ENCODE results near the gene ZNF483. TPM values are rescaled to one million over a fixed set of nuclear protein-coding genes. Genes with fewer than 3 reads are reported as not detected.

The ZNF483 gene
- 3.3 and 3.8 TPM in 2 replicates for total RNA-seq (2014; rRNA removed; shearing (Covaris generic))

DNA sequence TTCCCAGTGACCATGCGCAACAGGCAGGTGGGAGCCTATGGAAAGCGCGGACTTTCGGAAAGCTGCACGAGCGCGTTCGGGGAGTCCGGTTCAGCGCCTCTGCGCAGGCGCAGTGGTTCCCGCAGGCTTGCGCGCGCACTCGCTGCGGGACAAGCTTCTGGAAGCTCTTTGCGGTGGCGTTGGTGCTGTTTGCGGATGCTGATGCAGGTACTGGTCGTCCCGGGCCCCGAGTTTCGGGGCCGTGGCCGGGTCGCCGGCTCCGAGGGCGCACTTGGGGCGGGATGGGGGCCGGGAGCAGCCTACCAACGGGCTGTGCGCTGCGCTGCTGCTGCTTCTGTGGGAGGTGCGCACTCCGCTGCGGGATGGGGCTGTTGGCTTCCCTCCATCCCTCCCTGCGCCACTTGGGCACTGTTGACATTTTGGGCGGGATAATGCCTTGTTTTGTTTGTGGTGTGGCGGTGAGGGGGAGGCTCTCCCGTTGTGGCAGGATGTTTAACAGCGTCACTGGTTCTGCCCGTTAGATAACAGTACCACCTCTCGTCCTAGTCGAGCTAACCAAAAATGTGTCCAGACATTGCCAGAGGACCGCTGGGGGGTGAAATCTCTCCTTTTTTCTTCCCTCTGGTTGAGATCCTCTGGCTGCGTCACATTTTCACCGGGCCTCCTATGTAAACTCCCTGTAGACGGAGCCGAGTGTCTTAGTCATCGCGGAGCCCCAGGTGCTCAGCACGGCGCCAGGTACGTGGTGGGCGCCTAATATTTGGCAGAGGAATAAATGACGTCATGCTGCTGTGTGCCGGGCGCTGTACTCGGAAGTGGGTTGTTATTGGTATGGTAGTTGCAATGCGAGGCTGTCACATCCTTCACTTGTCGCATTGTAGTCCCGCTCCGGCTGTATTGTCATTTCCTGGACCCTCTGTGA, at the start of gene ZNF483:
TSS of gene ZNF483 (plus strand) at position 124 of the 922 bp plus-strand sequence. CDS start 2,217 bp downstream, outside the sequence.

DNA sequence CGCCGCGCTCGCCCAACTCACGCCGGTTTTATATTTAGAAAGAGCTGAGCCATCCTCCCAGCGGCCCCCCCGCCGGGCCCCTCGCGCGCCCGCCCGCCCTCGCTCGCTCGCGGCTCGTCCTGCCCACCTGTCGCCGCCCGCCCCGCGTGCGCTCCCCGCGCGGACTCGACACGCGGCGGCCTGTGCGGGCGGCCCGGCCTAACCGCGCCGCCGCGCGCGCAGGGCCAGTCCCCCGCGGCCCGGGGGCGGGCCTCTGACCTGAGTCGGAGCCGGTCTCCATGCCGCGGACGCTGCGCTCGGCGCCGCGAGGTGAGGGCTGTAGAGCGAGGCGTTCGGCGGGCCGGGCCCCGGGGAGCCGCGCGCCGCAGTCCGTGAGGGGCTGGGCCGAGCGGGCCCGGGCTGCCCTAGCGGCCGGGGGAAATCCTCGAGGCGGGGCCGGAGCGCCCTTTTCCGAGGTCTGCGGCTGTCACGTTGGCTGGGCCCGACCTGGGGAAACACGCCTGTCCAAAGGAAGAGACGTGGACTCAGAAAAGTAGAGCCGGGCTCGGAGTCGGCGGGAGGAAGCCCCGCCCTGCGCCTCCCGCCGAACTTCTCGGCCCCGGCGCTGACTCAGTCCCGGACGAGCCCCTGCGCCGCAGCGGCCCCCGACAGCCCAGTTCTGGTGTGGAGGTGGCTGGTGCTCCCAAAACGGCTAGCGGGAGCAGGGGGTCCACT, 41.0 kb upstream of the ZNF483 start, which contains the start of gene ECPAS:
TSS of gene ECPAS (minus strand) at position 526 of the 714 bp plus-strand sequence. CDS start 11,465 bp downstream, outside the sequence.

DNA sequence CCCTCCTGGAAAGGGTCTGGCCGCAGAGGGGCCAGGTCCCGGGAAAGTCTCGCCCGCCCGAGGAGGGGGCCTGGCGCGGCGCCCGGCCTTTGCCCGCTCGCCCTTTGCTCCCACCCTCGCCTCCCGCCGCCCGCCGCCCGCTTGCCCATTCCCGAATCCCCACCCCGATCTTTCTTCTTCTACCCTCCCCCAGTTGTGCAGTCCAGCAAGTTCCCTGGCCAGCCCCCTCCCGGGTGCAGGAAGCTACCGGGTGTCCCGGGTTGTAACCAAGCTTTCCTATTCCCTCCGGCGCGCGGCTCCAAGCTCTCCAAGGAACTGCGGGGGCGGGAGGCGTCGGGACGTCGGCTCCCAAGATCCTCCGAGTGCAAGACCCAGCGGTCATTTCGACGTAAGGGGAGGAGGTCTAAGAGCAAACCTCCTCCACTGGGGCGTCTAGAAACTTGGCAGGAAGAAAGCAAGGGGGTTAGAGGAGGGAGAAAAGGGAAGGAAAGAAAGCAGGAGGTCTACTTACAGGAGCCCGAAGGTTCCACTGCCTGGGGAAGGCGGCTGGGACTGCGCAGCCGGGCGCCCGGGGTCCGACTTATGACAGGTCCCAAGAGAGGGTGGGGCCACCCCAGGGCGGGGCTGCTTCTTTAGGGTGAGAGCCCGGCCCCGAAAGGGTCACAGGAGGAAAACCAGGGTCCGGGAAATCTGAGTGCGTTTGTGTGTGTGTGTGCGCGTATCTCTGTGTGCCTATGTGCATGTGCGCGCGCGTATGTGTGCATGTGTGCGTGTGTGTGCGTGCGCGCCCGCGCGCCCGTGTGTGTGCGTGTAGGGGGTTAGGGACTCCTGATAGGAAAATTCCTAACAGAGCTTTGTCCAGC, 74.3 kb downstream of the ZNF483 start, which contains the start of gene PTGR1:
TSS of gene PTGR1 (minus strand) at position 556 of the 863 bp plus-strand sequence. CDS start 2,225 bp downstream, outside the sequence.

Other genes with a start within 250 kb of the ZNF483 start
- not detected in 2 replicates for gene OR2K2, start 195.0 kb upstream of the ZNF483 start, total RNA-seq (2014; rRNA removed; shearing (Covaris generic))
- gene ECPAS, start 40.8 kb upstream of the ZNF483 start, total RNA-seq (2014; rRNA removed; shearing (Covaris generic)): 140 and 158 TPM in 2 replicates
- 24.8 and 26.4 TPM in 2 replicates for gene PTGR1, start 74.5 kb downstream of the ZNF483 start, total RNA-seq (2014; rRNA removed; shearing (Covaris generic))
- gene DNAJC25, start 106.2 kb downstream of the ZNF483 start, total RNA-seq (2014; rRNA removed; shearing (Covaris generic)): 7.5 and 11.7 TPM in 2 replicates
- gene GNG10, start 136.4 kb downstream of the ZNF483 start, total RNA-seq (2014; rRNA removed; shearing (Covaris generic)): 32.1 and 34.3 TPM in 2 replicates